Omental fat pad (tissue), 4 donors: ENCODE measurements around the gene VSIG8. TPM values are rescaled to one million over a fixed set of nuclear protein-coding genes. Genes with fewer than 3 reads are reported as not detected.
A peak's percentile ranks its signal among the peaks of the same experiment; 100 is the strongest.

ENCODE experiments used
- ATAC-seq: fragments of 150-250 bp; one replicate; pipeline ENCODE4 v1.9.1; 2016; ENCODE audit warnings: mild to moderate bottlenecking, moderate library complexity; ENCODE audit not compliant: low FRiP score
- DNase-seq: peaks from one replicate; pipeline ENCODE4 v3.0.0-alpha.2; 2019; ENCODE audit warnings: low spot score
- CTCF ChIP-seq, 3 donors: fragments of 450-650 bp; IDR thresholded peaks; one replicate each; pipeline ENCODE4 v1.5.1; 2016 to 2017; ENCODE audit warnings: antibody characterized with exemption in 3 of 3, mild to moderate bottlenecking in 3 of 3, moderate library complexity in 2 of 3
- total RNA-seq, 4 donors: library from RNA; depleted of rRNA; stranded (reverse); fragments of >200 nt; gene quantifications; one replicate each; pipeline ENCODE4 v1.1.0, GENCODE V29; 2016

VSIG8 gene
- total RNA-seq, 4 donors from 2014 or later, result not detected

- DNase-seq (no peak), ATAC-seq (peak; percentile 21)
- TF ChIP-seq CTCF (IDR thresholded peaks at IDR 0.05), result no peak
Measured at GRCh38 chr1:159866905-159867663, 4.6 kb upstream of the VSIG8 start.

- no peak for ATAC-seq
- TF ChIP-seq CTCF (IDR thresholded peaks at IDR 0.05), result no peak
Measured at GRCh38 chr1:159866066-159866465, 3.6 kb upstream of the VSIG8 start.

GRCh38 chr1:159864262-159864661, 1.8 kb upstream of the VSIG8 start:
- DNase-seq (no peak), ATAC-seq (no peak)
- no peak for TF ChIP-seq CTCF (IDR thresholded peaks at IDR 0.05)

More at GRCh38 chr1:159866066-159866465, 3.6 kb upstream of the VSIG8 start:
- DNase-seq, result no peak

GRCh38 chr1:159862031-159862430, 426 bp downstream of the VSIG8 start:
- TF ChIP-seq CTCF (IDR thresholded peaks at IDR 0.05), result no peak
- no peak for ATAC-seq
- no peak for DNase-seq

- DNase-seq (no peak), ATAC-seq (no peak)
- no peak for TF ChIP-seq CTCF (IDR thresholded peaks at IDR 0.05)
Measured at GRCh38 chr1:159861218-159861617, 1.2 kb downstream of the VSIG8 start.

GRCh38 chr1:159860456-159860855, 2.0 kb downstream of the VSIG8 start:
- DNase-seq (no peak), ATAC-seq (no peak)
- TF ChIP-seq CTCF (IDR thresholded peaks at IDR 0.05), result no peak

- DNase-seq, result no peak
Measured at GRCh38 chr1:159859767-159860322, 2.6 kb downstream of the VSIG8 start.

More at GRCh38 chr1:159859767-159860322, 2.6 kb downstream of the VSIG8 start:
- no peak for ATAC-seq
- TF ChIP-seq CTCF (IDR thresholded peaks at IDR 0.05), result no peak
